Measurements from ENCODE around the gene PALM. TPM values are rescaled to one million over a fixed set of nuclear protein-coding genes. Genes with fewer than 3 reads are reported as not detected.

PALM gene
- total RNA-seq, 4 donors from 2014 or later = 21.5 to 111 (median 53.0) TPM

- no peaks in the 10 kb centered on the region for H3K9me3 ChIP-seq
- peaks cover 0 to 9% of the 10 kb centered on the region in 2 donors for H3K36me3 ChIP-seq
- peak overlapping the region; percentile 46 to 89 for H3K4me3 ChIP-seq
- ATAC-seq = peak; percentile 20
- H3K27ac ChIP-seq = peak overlapping the region; percentile 75 to 99 (median 98)
- peaks cover 0 to 90% (median 27%) of the 10 kb centered on the region in 3 donors for H3K4me1 ChIP-seq
- TF ChIP-seq EP300 (IDR thresholded peaks at IDR 0.05) = no peak
- peak; percentile 86 for TF ChIP-seq POLR2AphosphoS5 (IDR thresholded peaks at IDR 0.05)
- TF ChIP-seq POLR2A (IDR thresholded peaks at IDR 0.05) = no peak
- H3K27me3 ChIP-seq = peaks cover 29% of the 10 kb centered on the region
- no CpG with 5 or more reads among the region's 15 CpGs for WGBS, 2 donors (ENCODE audit: low coverage in 1 of 2)
Measured at GRCh38 chr19:677201-677600, 31.5 kb upstream of the PALM start.

DNA sequence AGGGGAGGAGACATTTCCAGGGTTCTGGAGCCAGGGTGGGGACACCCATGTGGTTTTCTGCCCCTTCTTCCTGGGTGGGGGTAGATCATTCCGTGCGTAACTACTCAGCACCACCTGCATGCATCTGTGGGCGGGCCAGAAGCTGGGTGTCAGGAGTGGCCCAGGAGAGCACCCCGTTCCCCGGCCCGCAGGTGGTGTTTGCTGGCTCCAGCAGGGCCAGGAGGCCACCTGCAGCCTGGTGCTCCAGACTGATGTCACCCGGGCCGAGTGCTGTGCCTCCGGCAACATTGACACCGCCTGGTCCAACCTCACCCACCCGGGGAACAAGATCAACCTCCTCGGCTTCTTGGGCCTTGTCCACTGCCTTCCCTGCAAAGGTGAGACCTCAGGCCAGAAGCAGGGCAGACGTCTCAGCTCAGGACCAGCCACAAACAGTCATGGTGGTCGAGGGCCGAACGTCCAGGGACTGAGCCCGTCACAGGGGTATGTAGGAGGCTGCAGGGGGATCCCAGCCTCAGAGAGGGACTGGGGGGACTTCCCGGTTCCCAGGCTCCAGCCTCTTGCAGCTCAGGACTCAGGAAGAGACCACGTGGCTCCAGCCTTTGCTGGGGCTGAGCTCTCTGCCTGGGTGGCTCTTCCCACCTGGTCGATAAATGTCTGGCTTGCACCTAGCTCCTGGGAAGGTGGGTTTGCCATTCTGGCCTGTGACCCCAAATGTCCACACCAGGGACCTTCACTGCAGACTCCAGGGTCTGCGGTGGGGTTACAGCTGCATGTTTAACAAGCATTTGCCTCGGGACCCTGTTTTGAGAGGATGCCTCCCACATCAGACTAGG lies 30.9 kb upstream of the PALM start:
- Histone ChIP-seq H3K27me3 (peaks cover 29% of the 10 kb centered on the region), H3K9me3 (no peaks in the 10 kb centered on the region), H3K4me3 (peak overlapping the region; percentile 46 to 89), H3K36me3 (peaks cover 0 to 9% of the 10 kb centered on the region in 2 donors), H3K27ac (peak overlapping the region; percentile 25 to 99 (median 98)), H3K4me1 (peaks cover 0 to 84% (median 27%) of the 10 kb centered on the region in 3 donors)
- 61 to 63% methylated on average over 2 to 3 of the region's 22 CpGs for WGBS, 2 donors (ENCODE audit: low coverage in 1 of 2)
- ATAC-seq = no peak
- TF ChIP-seq POLR2AphosphoS5 (IDR thresholded peaks at IDR 0.05) (no peak), EP300 (IDR thresholded peaks at IDR 0.05) (no peak), POLR2A (IDR thresholded peaks at IDR 0.05) (no peak)
- TF ChIP-seq, protein P1, sequence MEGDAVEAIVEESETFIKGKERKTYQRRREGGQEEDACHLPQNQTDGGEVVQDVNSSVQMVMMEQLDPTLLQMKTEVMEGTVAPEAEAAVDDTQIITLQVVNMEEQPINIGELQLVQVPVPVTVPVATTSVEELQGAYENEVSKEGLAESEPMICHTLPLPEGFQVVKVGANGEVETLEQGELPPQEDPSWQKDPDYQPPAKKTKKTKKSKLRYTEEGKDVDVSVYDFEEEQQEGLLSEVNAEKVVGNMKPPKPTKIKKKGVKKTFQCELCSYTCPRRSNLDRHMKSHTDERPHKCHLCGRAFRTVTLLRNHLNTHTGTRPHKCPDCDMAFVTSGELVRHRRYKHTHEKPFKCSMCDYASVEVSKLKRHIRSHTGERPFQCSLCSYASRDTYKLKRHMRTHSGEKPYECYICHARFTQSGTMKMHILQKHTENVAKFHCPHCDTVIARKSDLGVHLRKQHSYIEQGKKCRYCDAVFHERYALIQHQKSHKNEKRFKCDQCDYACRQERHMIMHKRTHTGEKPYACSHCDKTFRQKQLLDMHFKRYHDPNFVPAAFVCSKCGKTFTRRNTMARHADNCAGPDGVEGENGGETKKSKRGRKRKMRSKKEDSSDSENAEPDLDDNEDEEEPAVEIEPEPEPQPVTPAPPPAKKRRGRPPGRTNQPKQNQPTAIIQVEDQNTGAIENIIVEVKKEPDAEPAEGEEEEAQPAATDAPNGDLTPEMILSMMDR (IDR thresholded peaks at IDR 0.05) = no peak

GRCh38 chr19:678791-679388 lies 29.8 kb upstream of the PALM start:
- Histone ChIP-seq H3K36me3 (peaks cover 0 to 9% of the 10 kb centered on the region in 2 donors), H3K9me3 (no peaks in the 10 kb centered on the region), H3K4me3 (peak overlapping the region in 1 of 2 donors; percentile 89), H3K27me3 (peaks cover 29% of the 10 kb centered on the region), H3K4me1 (peaks cover 0 to 73% (median 27%) of the 10 kb centered on the region in 3 donors), H3K27ac (peak overlapping the region in 3 of 4 donors; percentile 97 to 99 (median 99))
- 17 to 100% methylated on average over 1 of the region's 16 CpGs for WGBS, 2 donors (ENCODE audit: low coverage in 1 of 2)
- no peak for ATAC-seq
- TF ChIP-seq, protein P1 (IDR thresholded peaks at IDR 0.05) = no peak
- no peak for TF ChIP-seq POLR2A (IDR thresholded peaks at IDR 0.05)
- no peak for TF ChIP-seq POLR2AphosphoS5 (IDR thresholded peaks at IDR 0.05)
- TF ChIP-seq EP300 (IDR thresholded peaks at IDR 0.05) = no peak

DNA sequence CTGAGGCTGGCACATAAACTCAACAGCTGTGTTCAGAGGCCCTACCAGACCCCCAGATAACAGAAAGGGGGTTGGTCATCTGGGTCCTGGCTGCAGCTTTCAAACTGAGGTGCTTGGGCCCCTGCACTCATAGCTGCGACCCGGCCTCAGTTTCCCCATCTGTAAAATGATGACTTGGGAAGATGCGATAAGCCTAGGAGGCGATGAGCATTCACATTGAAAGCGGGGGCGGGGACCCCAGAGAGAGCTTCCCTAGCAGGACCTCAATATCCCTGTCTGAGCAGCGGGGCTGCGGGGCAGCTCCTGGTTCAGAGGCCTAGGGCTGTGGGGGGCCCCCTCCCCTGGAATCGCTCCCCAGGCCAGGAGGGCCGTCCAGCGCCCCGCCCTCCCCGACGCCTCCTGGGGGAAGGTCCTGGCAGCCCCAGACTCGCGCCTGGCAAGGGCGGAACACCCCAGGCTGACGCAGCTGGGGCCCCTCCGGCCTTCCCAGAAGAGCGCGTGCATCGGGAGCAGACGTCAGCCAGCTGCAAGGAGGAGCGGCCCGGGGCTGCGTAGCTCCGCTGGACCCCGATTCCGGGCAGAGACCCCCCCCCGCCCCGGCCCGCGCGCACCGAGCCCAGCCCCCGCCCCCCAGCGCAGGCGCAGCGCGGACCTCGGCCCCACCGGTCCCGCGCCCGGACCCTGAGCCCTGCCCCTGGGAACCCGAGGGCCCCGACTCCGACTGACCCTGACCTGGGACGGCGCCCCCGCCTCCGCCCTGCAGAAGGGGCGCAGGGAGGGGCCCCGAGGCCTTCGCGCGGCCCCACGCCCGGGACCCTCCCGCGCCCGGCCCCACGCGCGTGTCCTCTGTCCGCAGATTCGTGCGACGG lies 29.1 kb upstream of the PALM start:
- Histone ChIP-seq H3K36me3 (peaks cover 0 to 9% of the 10 kb centered on the region in 2 donors), H3K4me1 (peaks cover 0 to 65% (median 27%) of the 10 kb centered on the region in 3 donors), H3K27me3 (peaks cover 25% of the 10 kb centered on the region), H3K27ac (peak overlapping the region; percentile 40 to 99 (median 98)), H3K4me3 (peak overlapping the region; percentile 45 to 89), H3K9me3 (no peaks in the 10 kb centered on the region)
- no CpG with 5 or more reads among the region's 69 CpGs for WGBS, 2 donors (ENCODE audit: low coverage in 1 of 2)
- ATAC-seq = peak; percentile 37
- TF ChIP-seq POLR2A (IDR thresholded peaks at IDR 0.05) (no peak), EP300 (IDR thresholded peaks at IDR 0.05) (peak; percentile 40), POLR2AphosphoS5 (IDR thresholded peaks at IDR 0.05) (peak; percentile 78)
- TF ChIP-seq, protein P1 (IDR thresholded peaks at IDR 0.05) = no peak
